H1 (cell line): ENCODE data around the gene GSG1L2. TPM values are rescaled to one million over a fixed set of nuclear protein-coding genes. Genes with fewer than 3 reads are reported as not detected.

ENCODE experiments used
- CHD1 ChIP-seq: IDR thresholded peaks from 2 replicates; pipeline ENCODE4 v1.6.1; 2012; ENCODE audit warnings: low read depth, low read length, improper control_type of control experiment
- CHD7 ChIP-seq: fragments of 300-600 bp; sonication (generic); IDR thresholded peaks from 2 replicates; pipeline ENCODE4 v1.7.1; 2012; ENCODE audit warnings: low read length, moderate library complexity, mild to moderate bottlenecking, inconsistent platforms; ENCODE audit not compliant: insufficient replicate concordance
- JUN ChIP-seq: IDR thresholded peaks from 2 replicates; pipeline ENCODE4 v1.6.1; 2011; ENCODE audit warnings: low read depth, mild to moderate bottlenecking, improper control_type of control experiment, low read length
- RNF2 ChIP-seq: fragments of 200-900, 300-1000 bp; sonication (generic); IDR thresholded peaks from 2 replicates; pipeline ENCODE4 v1.7.1; 2016; ENCODE audit warnings: borderline replicate concordance, low read depth, mild to moderate bottlenecking, antibody characterized with exemption, low read length; ENCODE audit not compliant: poor library complexity, severe bottlenecking; ENCODE audit errors: missing control alignments
- SP2 ChIP-seq: IDR thresholded peaks from 2 replicates; pipeline ENCODE4 v1.6.1; 2012; ENCODE audit warnings: mild to moderate bottlenecking, low read length, inconsistent platforms
- YY1 ChIP-seq: IDR thresholded peaks from 2 replicates; pipeline ENCODE4 v1.6.1; 2011; ENCODE audit warnings: low read depth, mild to moderate bottlenecking, low read length
- polyA plus RNA-seq, 7 experiments: library from polyadenylated mRNA; depleted of rRNA in 3 of 7; stranded (reverse) in 5 of 7; unstranded in 2 of 7; fragments of >200 nt in 5 of 7; fragments of 200-250 nt in 2 of 7; gene quantifications; 1 replicate in 5 of 7; 2 replicates in 1 of 7; 4 replicates in 1 of 7; pipeline versions ENCODE4 v1.2.1 to v1.2.3, GENCODE V29; 2011 to 2013; ENCODE audit warnings: missing spikeins in 2 of 7, mixed read lengths in 2 of 7
- total RNA-seq: library from RNA; stranded (reverse); fragmentation: NEBNext Ultra II Directional; extraction: Animal tissue kit (Norgen Biotek cat#: 25700); gene quantifications from 2 replicates; pipeline ENCODE4 v1.2.1, GENCODE V29; 2021

GSG1L2 gene
- total and polyA plus RNA-seq, 2 of the 8 experiments (the other 6 are each of a cell fraction or from before 2014, with no cell fraction given): not detected

GRCh38 chr17:9845306-9845705 is 23.4 kb upstream of the GSG1L2 start (continued):
- TF ChIP-seq CHD7 (no peak), RNF2 (no peak), SP2 (no peak), JUN (no peak), CHD1 (no peak), YY1 (no peak)
